B cell (primary cell): ENCODE results near the gene CANT1. TPM values are rescaled to one million over a fixed set of nuclear protein-coding genes. Genes with fewer than 3 reads are reported as not detected.

Source experiments
- ATAC-seq: fragments of 200-7000 bp; cut with Tn5 transposase; one replicate; pipeline ENCODE4 v1.10.0; 2021; ENCODE audit warnings: low read depth, mild to moderate bottlenecking, moderate number of reproducible peaks, moderate library complexity
- CTCF ChIA-PET: fragments of 350-600 bp; sonication (Branson Sonifier 250); formaldehyde crosslinking; loops from one replicate; lab custom pipeline; 2021; ENCODE audit warnings: antibody characterized with exemption, inconsistent platforms; lab: Charles Lee
- POLR2A ChIA-PET: fragments of 350-600 bp; sonication (Branson Sonifier 250); formaldehyde crosslinking; loops from one replicate; lab custom pipeline; 2021; ENCODE audit warnings: antibody characterized with exemption; lab: Charles Lee
- DNase-seq: peaks from one replicate; pipeline ENCODE4 v3.0.0; 2013
- H2AFZ ChIP-seq: 2 replicates; pipeline ENCODE4 v1.6.1; 2012; ENCODE audit warnings: mild to moderate bottlenecking, low read depth, low read length; ENCODE audit not compliant: insufficient read depth, poor library complexity, severe bottlenecking
- H3K27ac ChIP-seq, 2 donors: 1 replicate in 1 of 2; 2 replicates in 1 of 2; pipeline ENCODE4 v1.5.1; 2012 to 2013; ENCODE audit warnings: low read length in 2 of 2, mild to moderate bottlenecking in 2 of 2, moderate library complexity in 1 of 2
- H3K27me3 ChIP-seq, 4 experiments: fragments of 200-600 bp in 1 of 4; sonication (generic) in 1 of 4; replicated peaks in 1 of 4; 1 replicate in 2 of 4; 2 replicates in 2 of 4; pipeline versions ENCODE4 v1.6.1 to v1.7.0; 2013 to 2016; ENCODE audit warnings: low read length in 3 of 4, mild to moderate bottlenecking in 2 of 4, mixed read lengths in 1 of 4, moderate library complexity in 1 of 4; ENCODE audit not compliant: insufficient read depth in 4 of 4, control insufficient read depth in 3 of 4; ENCODE audit errors: control extremely low read depth in 1 of 4
- H3K36me3 ChIP-seq, 2 experiments: replicated peaks in 1 of 2; 1 replicate in 1 of 2; 2 replicates in 1 of 2; pipeline versions ENCODE4 v1.6.1 to v1.7.1; 2013; ENCODE audit warnings: low read length in 1 of 2; ENCODE audit not compliant: insufficient read depth in 2 of 2, control insufficient read depth in 1 of 2; ENCODE audit errors: control extremely low read depth in 1 of 2, extremely low read depth in 1 of 2
- H3K4me1 ChIP-seq, 2 donors: fragments of 200-600 bp in 1 of 2; sonication (generic) in 1 of 2; 1 replicate in 1 of 2; 2 replicates in 1 of 2; pipeline versions ENCODE4 v1.5.1 to v1.6.1; 2013 to 2017; ENCODE audit warnings: low read length in 2 of 2; ENCODE audit not compliant: control insufficient read depth in 2 of 2, insufficient read depth in 2 of 2
- H3K4me2 ChIP-seq: replicated peaks from 2 replicates; pipeline ENCODE3; 2012; ENCODE audit warnings: mild to moderate bottlenecking, low read depth, low read length; ENCODE audit not compliant: poor library complexity, severe bottlenecking
- H3K4me3 ChIP-seq, 5 experiments: fragments of 200-600 bp in 1 of 5; sonication (generic) in 1 of 5; 1 replicate in 3 of 5; 2 replicates in 2 of 5; pipeline versions ENCODE4 v1.5.1 to v1.7.0; 2011 to 2016; ENCODE audit warnings: low read length in 4 of 5, mild to moderate bottlenecking in 4 of 5, low read depth in 2 of 5, control low read depth in 1 of 5, moderate library complexity in 1 of 5; ENCODE audit not compliant: insufficient read depth in 1 of 5; ENCODE audit errors: control extremely low read depth in 1 of 5, extremely low read depth in 1 of 5
- H3K79me2 ChIP-seq: fragments of 200-600 bp; sonication (generic); one replicate; pipeline ENCODE4 v1.6.0; 2016; ENCODE audit warnings: low read length; ENCODE audit not compliant: control insufficient read depth, insufficient read depth
- H3K9ac ChIP-seq: fragments of 200-600 bp; sonication (generic); 2 replicates; pipeline ENCODE4 v1.6.1; 2017; ENCODE audit warnings: mild to moderate bottlenecking, low read length, moderate library complexity
- H3K9me3 ChIP-seq, 3 donors: one replicate each; pipeline versions ENCODE4 v1.6.1 to v1.7.1; 2013; ENCODE audit warnings: low read length in 2 of 3; ENCODE audit not compliant: control insufficient read depth in 2 of 3, insufficient read depth in 1 of 3; ENCODE audit errors: control extremely low read depth in 1 of 3
- H4K20me1 ChIP-seq: 2 replicates; pipeline ENCODE4 v1.6.0; 2012; ENCODE audit warnings: mild to moderate bottlenecking, low read length; ENCODE audit not compliant: insufficient read depth, control insufficient read depth, poor library complexity, severe bottlenecking
- H3K27ac Mint-ChIP-seq: one replicate; pipeline ENCODE4 v1.8.0; 2021; ENCODE audit warnings: mixed read lengths
- H3K27me3 Mint-ChIP-seq: one replicate; pipeline ENCODE4 v1.8.0; 2021; ENCODE audit warnings: mixed read lengths
- H3K4me1 Mint-ChIP-seq: one replicate; pipeline ENCODE4 v1.8.0; 2021; ENCODE audit warnings: mixed read lengths
- H3K4me3 Mint-ChIP-seq: one replicate; pipeline ENCODE4 v1.8.0; 2021; ENCODE audit warnings: mixed read lengths
- H3K9me3 Mint-ChIP-seq: one replicate; pipeline ENCODE4 v1.8.0; 2022; ENCODE audit warnings: mixed read lengths; ENCODE audit not compliant: insufficient read depth
- CTCF ChIP-seq: fragments of 200-600 bp; IDR thresholded peaks from one replicate; pipeline ENCODE4 v1.8.0; 2022; ENCODE audit warnings: antibody characterized with exemption, mild to moderate bottlenecking
- EZH2 ChIP-seq: IDR thresholded peaks from 2 replicates; pipeline ENCODE4 v1.6.1; 2012; ENCODE audit warnings: borderline replicate concordance, low read depth, mild to moderate bottlenecking, moderate library complexity, low read length; ENCODE audit not compliant: insufficient read depth, poor library complexity, severe bottlenecking
- WGBS: methylation state at CpG from one replicate; pipeline ENCODE4 v1.1.5; 2013; ENCODE audit warnings: missing lambda C conversion rate; ENCODE audit not compliant: insufficient coverage; 5-methylcytosine and 5-hydroxymethylcytosine counted together
- intact Hi-C: fragments of 100-400 bp; cut with micrococcal nuclease; formaldehyde crosslinking; loops from one replicate; pipeline ENCODE4 v1.10.0; 2022
- polyA plus RNA-seq: library from polyadenylated mRNA; depleted of rRNA; stranded (reverse); fragments of >200 nt; gene quantifications from 2 replicates; pipeline ENCODE4 v1.2.3, GENCODE V29; 2012
- total RNA-seq, 2 donors: library from RNA; stranded (reverse); fragments of 120-200 nt in 1 of 2; gene quantifications; 1 replicate in 1 of 2; 2 replicates in 1 of 2; pipeline versions ENCODE4 v1.2.3 to v1.2.4, GENCODE V29; 2013 to 2022

CANT1 gene
- total and polyA plus RNA-seq, 2 donors (not counting 1 experiment from before 2014, with no cell fraction given): 17.3 to 44.2 TPM

- TF ChIP-seq EZH2 (no peak), CTCF (no peak)
- Histone ChIP-seq H3K9ac (no peak overlapping the region), H3K79me2 (no peaks in the 10 kb centered on the region), H3K9me3 (peaks cover 0 to 11% (median 1%) of the 10 kb centered on the region in 3 donors), H3K27me3 (peaks cover 0 to 5% (median 0%) of the 10 kb centered on the region in 4 experiments), H4K20me1 (no peaks in the 10 kb centered on the region), H3K4me1 (no peaks in the 10 kb centered on the region), H3K4me2 (no peak overlapping the region), H3K27ac (no peak overlapping the region), H2AFZ (no peak overlapping the region), H3K4me3 (no peak overlapping the region), H3K36me3 (no peaks in the 10 kb centered on the region)
- Mint-ChIP-seq H3K4me3 (no peak overlapping the region), H3K27me3 (peaks cover 3% of the 10 kb centered on the region), H3K9me3 (no peaks in the 10 kb centered on the region), H3K4me1 (no peaks in the 10 kb centered on the region), H3K27ac (no peak overlapping the region)
- WGBS: 77% methylated on average over 8 of the region's 11 CpGs
- ChIA-PET POLR2A (no interaction called here), CTCF (interaction anchor here (1.8 kb wide), 1 partner anchor 14 kb away, joined by 6 read pairs; no protein-coding TSS in a partner anchor)
- no peak for DNase-seq
- ATAC-seq: no peak
- intact Hi-C loops: no loop called here
Measured at GRCh38 chr17:78956254-78956653, 53.3 kb downstream of the CANT1 start.

GRCh38 chr17:78954684-78955083 lies 54.9 kb downstream of the CANT1 start:
- Histone ChIP-seq H3K27ac (no peak overlapping the region), H3K4me3 (no peak overlapping the region), H4K20me1 (no peaks in the 10 kb centered on the region), H3K79me2 (no peaks in the 10 kb centered on the region), H3K9me3 (peaks cover 0 to 26% (median 17%) of the 10 kb centered on the region in 3 donors), H3K9ac (no peak overlapping the region), H3K27me3 (peaks cover 0 to 13% (median 0%) of the 10 kb centered on the region in 4 experiments), H3K4me2 (no peak overlapping the region), H3K36me3 (no peaks in the 10 kb centered on the region), H2AFZ (no peak overlapping the region), H3K4me1 (no peaks in the 10 kb centered on the region)
- H3K9me3 Mint-ChIP-seq: peaks cover 1% of the 10 kb centered on the region
- DNase-seq (no peak), ATAC-seq (no peak)
- peaks cover 10% of the 10 kb centered on the region for H3K27me3 Mint-ChIP-seq
- intact Hi-C loops: no loop called here
- no peak overlapping the region for H3K27ac Mint-ChIP-seq
- no peak overlapping the region for H3K4me3 Mint-ChIP-seq
- no peak for TF ChIP-seq CTCF
- no peak for TF ChIP-seq EZH2
- H3K4me1 Mint-ChIP-seq: no peaks in the 10 kb centered on the region
- ChIA-PET POLR2A (no interaction called here), CTCF (no interaction called here)
- WGBS: 90% methylated on average over 13 of the region's 14 CpGs
